Nephron (organoid): ENCODE data around the gene FKBP8.

ENCODE experiments used
- H3K27ac Mint-ChIP-seq, 3 experiments: 2 replicates each; pipeline ENCODE4 v1.8.0; 2020; ENCODE audit warnings: mixed read lengths in 3 of 3, mild to moderate bottlenecking in 2 of 3, moderate library complexity in 1 of 3
- H3K27me3 Mint-ChIP-seq: 2 replicates; pipeline ENCODE4 v1.8.0; 2021; ENCODE audit warnings: low read depth, mild to moderate bottlenecking, moderate library complexity, mixed read lengths
- H3K36me3 Mint-ChIP-seq: 2 replicates; pipeline ENCODE4 v1.8.0; 2020; ENCODE audit warnings: low read depth, mixed read lengths
- H3K4me1 Mint-ChIP-seq: 2 replicates; pipeline ENCODE4 v1.8.0; 2020; ENCODE audit warnings: mixed read lengths
- H3K4me3 Mint-ChIP-seq, 3 experiments: 2 replicates each; pipeline ENCODE4 v1.8.0; 2020; ENCODE audit warnings: mild to moderate bottlenecking in 3 of 3, mixed read lengths in 3 of 3, moderate library complexity in 2 of 3
- H3K9me3 Mint-ChIP-seq: 2 replicates; pipeline ENCODE4 v1.8.0; 2020; ENCODE audit warnings: mixed read lengths
- TF ChIP-seq, protein P1 (sequence below), 3 experiments: fragments of 200-600 bp; sonication (generic); IDR thresholded peaks; one replicate each; pipeline ENCODE4 v1.5.0; 2021; ENCODE audit warnings: antibody characterized with exemption in 3 of 3; ENCODE audit not compliant: unreplicated experiment in 3 of 3

FKBP8 gene

DNA sequence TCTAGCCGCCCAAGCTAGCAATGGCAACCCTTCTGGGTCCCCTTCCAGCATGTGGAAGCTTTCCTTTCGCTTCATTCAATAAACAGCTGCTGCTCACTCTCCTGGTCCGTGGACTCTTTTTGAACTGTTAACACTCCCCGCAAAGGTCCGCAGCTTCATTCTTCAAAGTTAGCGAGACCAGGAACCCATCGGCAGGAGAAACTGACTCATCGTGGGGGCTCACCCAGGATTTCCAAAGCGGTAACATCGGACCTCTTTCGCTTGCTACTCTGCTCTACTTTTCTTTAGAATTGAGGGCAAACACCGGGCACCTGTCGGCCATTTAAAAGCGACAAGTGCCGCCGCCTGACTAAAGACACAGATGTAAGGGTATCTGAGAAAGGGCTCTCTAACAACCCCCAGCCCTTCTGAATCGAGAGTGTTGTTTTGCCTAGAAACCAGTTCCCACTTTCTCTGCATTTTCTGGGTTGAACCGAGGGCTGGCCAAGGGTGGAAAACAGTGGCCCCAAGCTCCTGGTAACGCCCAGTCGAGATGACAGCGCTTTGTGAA is 34.1 kb upstream of the FKBP8 start:
- no peak overlapping the region for H3K27ac Mint-ChIP-seq
- no peaks in the 10 kb centered on the region for H3K27me3 Mint-ChIP-seq
- H3K4me3 Mint-ChIP-seq: no peak overlapping the region
- peaks cover 7% of the 10 kb centered on the region for H3K4me1 Mint-ChIP-seq
- TF ChIP-seq, protein P1, sequence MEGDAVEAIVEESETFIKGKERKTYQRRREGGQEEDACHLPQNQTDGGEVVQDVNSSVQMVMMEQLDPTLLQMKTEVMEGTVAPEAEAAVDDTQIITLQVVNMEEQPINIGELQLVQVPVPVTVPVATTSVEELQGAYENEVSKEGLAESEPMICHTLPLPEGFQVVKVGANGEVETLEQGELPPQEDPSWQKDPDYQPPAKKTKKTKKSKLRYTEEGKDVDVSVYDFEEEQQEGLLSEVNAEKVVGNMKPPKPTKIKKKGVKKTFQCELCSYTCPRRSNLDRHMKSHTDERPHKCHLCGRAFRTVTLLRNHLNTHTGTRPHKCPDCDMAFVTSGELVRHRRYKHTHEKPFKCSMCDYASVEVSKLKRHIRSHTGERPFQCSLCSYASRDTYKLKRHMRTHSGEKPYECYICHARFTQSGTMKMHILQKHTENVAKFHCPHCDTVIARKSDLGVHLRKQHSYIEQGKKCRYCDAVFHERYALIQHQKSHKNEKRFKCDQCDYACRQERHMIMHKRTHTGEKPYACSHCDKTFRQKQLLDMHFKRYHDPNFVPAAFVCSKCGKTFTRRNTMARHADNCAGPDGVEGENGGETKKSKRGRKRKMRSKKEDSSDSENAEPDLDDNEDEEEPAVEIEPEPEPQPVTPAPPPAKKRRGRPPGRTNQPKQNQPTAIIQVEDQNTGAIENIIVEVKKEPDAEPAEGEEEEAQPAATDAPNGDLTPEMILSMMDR (IDR thresholded peaks at IDR 0.05; ENCODE audit: unreplicated experiment in 3 of 3): no peak
- peaks cover 29% of the 10 kb centered on the region for H3K36me3 Mint-ChIP-seq
- H3K9me3 Mint-ChIP-seq: no peaks in the 10 kb centered on the region

DNA sequence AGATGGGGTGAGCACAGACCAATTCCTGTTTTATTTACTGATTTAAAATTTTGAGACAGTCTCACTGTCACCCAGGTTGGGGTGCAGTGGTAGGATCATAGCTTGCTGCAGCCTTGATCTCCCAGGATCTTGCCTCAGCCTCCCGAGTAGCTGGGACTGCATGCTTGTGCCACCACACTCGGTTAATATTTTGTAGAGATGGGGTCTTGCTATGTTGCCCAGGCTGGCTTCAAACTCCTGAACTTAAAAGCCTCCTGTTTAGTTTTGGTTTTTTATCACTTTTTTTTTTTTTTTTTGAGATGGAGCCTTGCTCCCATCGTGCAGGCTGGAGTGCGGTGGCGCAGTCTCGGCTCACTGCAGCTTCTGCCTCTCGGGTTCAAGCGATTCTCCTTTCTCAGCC is 33.0 kb upstream of the FKBP8 start:
- H3K9me3 Mint-ChIP-seq: no peaks in the 10 kb centered on the region
- H3K27me3 Mint-ChIP-seq: no peaks in the 10 kb centered on the region
- H3K4me3 Mint-ChIP-seq: no peak overlapping the region
- H3K4me1 Mint-ChIP-seq: peaks cover 13% of the 10 kb centered on the region
- no peak overlapping the region for H3K27ac Mint-ChIP-seq
- TF ChIP-seq, protein P1 (IDR thresholded peaks at IDR 0.05; ENCODE audit: unreplicated experiment in 3 of 3): no peak
- peaks cover 34% of the 10 kb centered on the region for H3K36me3 Mint-ChIP-seq

DNA sequence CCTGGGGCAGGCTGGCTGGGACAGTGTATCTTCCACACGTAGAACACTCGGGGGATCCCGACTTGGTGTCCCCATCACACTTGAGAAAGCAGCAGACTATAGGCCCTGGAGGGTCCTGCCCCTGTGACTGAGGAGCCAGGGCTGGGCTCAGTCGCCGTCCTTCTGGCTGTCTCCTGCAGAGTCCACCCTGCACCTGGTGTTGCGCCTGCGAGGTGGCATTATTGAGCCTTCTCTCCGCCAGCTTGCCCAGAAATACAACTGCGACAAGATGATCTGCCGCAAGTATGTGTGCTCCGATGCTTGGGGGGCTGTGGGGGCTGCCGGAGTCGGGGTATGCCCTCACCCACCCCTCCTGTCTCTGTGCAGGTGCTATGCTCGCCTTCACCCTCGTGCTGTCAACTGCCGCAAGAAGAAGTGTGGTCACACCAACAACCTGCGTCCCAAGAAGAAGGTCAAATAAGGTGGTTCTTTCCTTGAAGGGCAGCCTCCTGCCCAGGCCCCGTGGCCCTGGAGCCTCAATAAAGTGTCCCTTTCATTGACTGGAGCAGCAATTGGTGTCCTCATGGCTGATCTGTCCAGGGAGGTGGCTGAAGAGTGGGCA is 31.4 kb upstream of the FKBP8 start:
- peaks cover 39% of the 10 kb centered on the region for H3K36me3 Mint-ChIP-seq
- TF ChIP-seq, protein P1 (IDR thresholded peaks at IDR 0.05; ENCODE audit: unreplicated experiment in 3 of 3): no peak
- H3K4me3 Mint-ChIP-seq: peak overlapping the region; percentile 48 to 59 (median 59)
- peaks cover 15% of the 10 kb centered on the region for H3K4me1 Mint-ChIP-seq
- H3K27me3 Mint-ChIP-seq: no peaks in the 10 kb centered on the region
- no peaks in the 10 kb centered on the region for H3K9me3 Mint-ChIP-seq
- H3K27ac Mint-ChIP-seq: no peak overlapping the region

DNA sequence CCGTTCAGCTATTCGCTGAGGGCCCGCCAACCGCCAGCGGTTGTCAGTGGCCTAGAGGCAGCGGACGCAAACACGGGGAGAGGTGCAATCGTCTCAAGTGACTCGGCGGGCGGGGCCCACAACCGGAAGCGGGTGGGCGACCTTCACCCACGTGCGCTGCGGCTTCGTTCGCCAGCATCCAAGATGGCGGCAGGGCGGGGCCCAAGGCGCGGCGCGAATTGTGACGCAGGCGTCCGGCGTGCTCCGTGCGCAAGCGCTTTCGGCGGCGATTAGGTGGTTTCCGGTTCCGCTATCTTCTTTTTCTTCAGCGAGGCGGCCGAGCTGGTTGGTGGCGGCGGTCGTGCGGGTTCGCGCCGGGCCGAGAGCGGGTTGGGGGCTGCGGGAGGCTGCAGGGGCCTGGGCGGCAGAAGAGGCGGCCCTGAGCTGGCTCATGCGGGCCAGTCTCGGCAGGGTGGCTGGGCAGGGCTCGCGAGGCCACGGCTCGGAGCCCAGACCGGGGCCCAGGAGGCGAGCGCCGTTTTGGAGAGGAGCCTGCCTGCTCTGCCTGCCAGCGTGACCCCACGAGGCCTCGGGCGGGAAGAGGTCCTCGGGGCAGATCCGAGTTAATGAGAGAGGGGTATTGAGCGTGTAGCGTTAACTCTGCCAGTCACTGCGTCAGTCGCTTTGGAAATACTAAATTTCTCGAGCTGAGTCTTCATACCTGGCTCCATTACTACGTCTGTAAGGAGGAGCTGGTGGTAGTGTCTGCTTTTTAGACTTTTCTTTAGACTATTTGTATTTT is 28.4 kb upstream of the FKBP8 start, which contains the start of gene UBA52:
UBA52 (plus strand) TSS at position 294 of the 781 bp plus-strand sequence. CDS start 1,444 bp downstream, outside the sequence.
- Mint-ChIP-seq H3K4me3 (peak within 1 kb of the TSS; percentile 93 to 98 (median 97)), H3K27me3 (no peaks in the 10 kb centered on the region), H3K9me3 (no peaks in the 10 kb centered on the region), H3K4me1 (peaks cover 15% of the 10 kb centered on the region), H3K36me3 (peaks cover 58% of the 10 kb centered on the region), H3K27ac (peak within 1 kb of the TSS; percentile 81 to 85 (median 81))
- TF ChIP-seq, protein P1 (IDR thresholded peaks at IDR 0.05; ENCODE audit: unreplicated experiment in 3 of 3): no peak

DNA sequence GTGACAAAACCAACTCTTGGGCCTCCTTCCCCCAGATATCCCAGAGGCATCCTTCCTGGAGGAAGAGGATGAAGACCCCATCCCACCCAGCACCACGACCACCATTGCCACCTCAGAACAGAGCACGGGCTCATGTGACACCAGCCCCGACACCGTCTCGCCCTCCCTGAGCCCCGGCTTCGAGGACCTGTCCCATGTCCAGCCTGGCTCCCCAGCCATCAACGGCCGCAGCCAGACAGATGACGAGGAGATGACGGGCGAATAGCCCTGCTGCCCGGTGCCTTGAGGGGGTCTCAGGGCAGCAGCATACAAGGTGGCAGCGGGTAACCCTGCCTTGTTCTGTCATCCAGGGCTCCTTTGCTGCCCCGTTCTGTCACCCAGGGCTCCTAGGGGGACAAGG is 25.0 kb upstream of the FKBP8 start:
- H3K4me1 Mint-ChIP-seq: peaks cover 15% of the 10 kb centered on the region
- peaks cover 50% of the 10 kb centered on the region for H3K36me3 Mint-ChIP-seq
- H3K27ac Mint-ChIP-seq: no peak overlapping the region
- no peak overlapping the region for H3K4me3 Mint-ChIP-seq
- TF ChIP-seq, protein P1 (IDR thresholded peaks at IDR 0.05; ENCODE audit: unreplicated experiment in 3 of 3): no peak
- H3K27me3 Mint-ChIP-seq: no peaks in the 10 kb centered on the region
- H3K9me3 Mint-ChIP-seq: no peaks in the 10 kb centered on the region
